ENCODE results near the gene SLC35G4. TPM values are rescaled to one million over a fixed set of nuclear protein-coding genes. Genes with fewer than 3 reads are reported as not detected.

The SLC35G4 gene
- polyA plus RNA-seq = not detected in 2 replicates

GRCh38 chr18:11609488-11609887, at the start of gene SLC35G4:
TSS of gene SLC35G4 (plus strand) at chr18:11609596. CDS start at chr18:11609596, 0 bp downstream.

Other genes starting within 250 kb of the SLC35G4 start
- gene GNAL, start 79.7 kb downstream of the SLC35G4 start, polyA plus RNA-seq = 2.7 and 5.0 TPM in 2 replicates
- 29.7 and 34.1 TPM in 2 replicates for gene CHMP1B, start 241.8 kb downstream of the SLC35G4 start, polyA plus RNA-seq

All from Purkinje cell (primary cell).